RKO (cell line): ENCODE data around the gene B3GALT2.

Experiments used
- DNase-seq: peaks from one replicate; pipeline ENCODE4 v3.0.0-alpha.2; 2016; ENCODE audit warnings: low spot score

B3GALT2 gene

GRCh38 chr1:193181985-193182384 lies 4.4 kb downstream of the B3GALT2 start:
- DNase-seq = no peak

DNA sequence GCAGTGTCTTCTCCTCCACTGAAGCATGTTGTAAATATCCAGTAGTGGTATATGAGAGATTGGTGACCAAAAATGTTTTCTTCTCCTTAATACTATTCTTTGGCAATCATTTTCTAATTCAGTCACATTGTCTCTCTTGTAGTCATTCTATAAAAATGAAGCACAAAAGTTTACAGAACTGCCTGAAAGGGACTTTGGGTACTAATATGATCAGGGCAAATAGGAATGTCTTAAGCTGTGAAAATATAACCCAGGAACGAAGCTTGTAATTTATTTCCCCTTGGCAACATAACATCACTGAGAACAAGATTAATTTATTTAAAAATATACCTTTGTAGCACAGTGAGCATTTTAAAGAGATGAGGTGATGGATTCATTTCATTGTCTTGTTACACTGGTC lies 4.9 kb downstream of the B3GALT2 start:
- no peak for DNase-seq

- no peak for DNase-seq
These were observed 7.3 kb downstream of the B3GALT2 start for GRCh38 chr1:193179094-193179493.

DNA sequence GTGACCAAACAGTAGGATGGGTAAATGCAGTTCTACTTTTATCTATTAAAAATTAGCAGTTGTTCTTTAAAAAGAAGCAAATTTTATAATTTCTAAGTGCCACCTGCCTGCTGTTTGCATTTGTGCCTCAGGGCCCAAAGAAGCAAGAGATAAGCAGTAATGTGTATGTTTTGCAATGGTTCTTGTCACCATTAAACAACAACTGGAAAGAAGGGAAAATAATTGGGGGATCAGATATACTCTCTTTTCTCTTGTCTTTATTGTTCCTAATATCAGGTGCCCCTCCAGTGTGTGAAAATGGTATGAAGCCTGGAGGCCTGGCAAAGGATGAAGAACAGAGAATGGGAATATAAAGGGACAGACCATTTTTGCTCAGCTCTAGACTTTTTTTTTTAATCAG lies 9.6 kb downstream of the B3GALT2 start:
- DNase-seq = no peak

DNA sequence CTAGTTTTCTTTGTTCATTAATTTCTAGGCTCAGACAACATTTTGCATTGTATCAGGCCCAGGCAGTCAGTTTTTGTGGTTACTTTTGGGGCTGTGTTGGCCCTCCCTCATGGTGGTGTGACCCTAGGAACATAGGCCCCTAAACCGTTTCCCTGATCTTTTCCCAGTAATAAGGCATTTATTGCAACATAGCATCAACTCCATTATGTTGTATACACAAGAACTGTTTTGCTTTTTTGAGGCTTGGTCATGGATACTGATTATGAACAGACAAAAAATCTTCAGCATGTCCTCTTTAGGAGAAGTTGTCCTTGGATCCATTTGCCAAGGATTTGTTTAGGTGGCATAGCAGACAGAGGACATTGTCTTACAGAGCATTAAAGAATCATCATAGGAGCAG lies 10.3 kb downstream of the B3GALT2 start:
- no peak for DNase-seq

GRCh38 chr1:193157360-193157759 lies 29.1 kb downstream of the B3GALT2 start:
- DNase-seq = no peak

DNA sequence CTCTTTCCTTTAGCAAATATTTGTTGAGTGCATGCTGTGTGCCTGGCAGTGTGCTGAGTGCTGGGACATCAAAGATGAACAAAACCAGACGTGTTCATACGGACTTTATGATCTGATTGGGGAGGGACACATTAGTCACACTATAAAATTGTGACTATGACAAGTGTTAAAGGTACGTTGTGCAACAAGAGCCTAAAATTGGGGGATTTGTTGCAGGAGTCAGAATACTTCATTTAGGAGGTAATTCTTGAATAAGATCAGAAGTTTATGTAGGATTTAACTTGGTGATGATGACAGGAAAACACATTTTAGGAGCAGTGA lies 29.6 kb downstream of the B3GALT2 start:
- DNase-seq = no peak

DNA sequence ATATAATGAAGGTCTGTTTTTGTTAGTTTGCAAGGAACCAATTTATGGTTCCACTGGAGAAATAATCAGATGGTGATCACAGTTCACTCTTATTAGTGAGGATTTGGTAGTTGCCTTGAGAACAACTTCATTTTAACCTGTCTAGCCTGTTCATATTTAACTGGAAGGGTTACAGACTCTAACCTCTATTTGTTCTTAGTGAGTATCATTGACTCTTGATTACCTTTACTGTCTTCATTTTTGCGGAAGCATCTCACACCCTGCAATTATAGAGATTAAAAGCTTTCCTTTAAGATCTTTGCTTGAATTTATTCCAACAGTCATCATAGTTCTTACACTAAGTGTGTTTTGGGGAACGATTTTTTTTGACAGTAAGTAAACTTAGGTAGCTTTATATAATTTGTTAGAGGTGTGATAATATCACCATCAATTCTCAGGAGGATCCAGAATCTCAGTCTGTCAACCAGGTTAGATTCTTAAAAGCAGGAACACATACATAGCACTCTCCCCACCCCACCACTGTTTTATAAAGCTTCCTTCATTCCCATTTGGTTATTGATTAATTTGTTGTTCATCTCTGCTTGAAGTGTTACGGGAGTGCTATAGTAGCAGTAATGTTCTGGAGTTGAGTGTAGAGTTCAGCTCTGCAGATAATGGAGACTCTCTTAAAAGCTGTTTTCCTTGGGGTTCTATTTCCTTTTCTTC lies 30.1 kb downstream of the B3GALT2 start:
- DNase-seq = no peak

DNA sequence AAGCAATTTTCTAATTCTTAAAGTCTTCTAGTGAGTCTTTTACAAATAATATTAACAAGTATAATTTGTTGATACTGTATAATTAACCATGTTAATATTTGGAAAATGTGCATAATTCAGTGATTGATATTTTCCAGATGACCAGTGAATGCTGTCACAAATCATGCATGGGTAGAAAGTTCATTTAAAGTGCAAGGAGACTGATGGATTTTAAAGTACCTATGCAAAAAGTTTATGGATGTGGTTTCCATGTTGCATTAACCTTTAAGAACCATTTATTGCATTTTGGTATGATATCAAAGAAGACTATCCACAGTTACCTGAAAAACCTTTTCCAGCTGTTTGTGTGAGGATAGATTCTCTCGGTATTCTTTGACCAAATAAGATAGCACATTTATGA lies 41.4 kb downstream of the B3GALT2 start:
- DNase-seq = no peak

- DNase-seq = no peak
These were observed 42.0 kb downstream of the B3GALT2 start for GRCh38 chr1:193144361-193144938.

DNA sequence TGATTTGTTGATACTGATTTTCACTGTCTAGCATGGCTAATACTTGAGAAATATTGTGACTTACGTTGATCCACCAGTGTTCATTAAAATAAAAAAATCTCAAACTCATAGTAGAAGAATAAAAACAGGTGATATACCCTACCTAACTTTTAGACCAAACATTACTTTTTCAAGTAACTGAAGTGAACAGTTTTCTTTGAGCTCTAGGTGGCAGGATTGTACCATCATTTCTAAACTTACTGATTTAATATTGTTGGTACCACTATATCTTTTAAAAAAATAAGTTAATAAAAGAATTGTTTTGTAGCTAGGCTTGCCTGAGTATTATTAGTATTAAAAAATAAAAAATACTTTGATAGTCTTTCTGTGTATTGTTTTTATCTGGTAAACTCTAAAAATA lies 43.1 kb downstream of the B3GALT2 start:
- DNase-seq = no peak

GRCh38 chr1:193142409-193142808 lies 44.0 kb downstream of the B3GALT2 start:
- DNase-seq = no peak

DNA sequence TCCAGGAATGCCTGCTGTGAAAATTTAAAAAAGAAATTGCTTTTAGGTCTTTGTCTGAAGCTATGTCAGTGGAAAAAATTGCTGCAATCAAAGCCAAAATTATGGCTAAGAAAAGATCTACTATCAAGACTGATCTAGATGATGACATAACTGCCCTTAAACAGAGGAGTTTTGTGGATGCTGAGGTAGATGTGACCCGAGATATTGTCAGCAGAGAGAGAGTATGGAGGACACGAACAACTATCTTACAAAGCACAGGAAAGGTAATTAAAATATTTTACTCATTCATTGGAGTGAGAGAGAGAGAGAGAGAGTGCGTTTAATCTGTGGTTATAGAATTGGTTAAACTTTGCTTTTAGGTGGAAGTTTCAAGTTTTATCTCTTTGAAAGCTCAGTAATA lies 44.6 kb downstream of the B3GALT2 start:
- no peak for DNase-seq

DNA sequence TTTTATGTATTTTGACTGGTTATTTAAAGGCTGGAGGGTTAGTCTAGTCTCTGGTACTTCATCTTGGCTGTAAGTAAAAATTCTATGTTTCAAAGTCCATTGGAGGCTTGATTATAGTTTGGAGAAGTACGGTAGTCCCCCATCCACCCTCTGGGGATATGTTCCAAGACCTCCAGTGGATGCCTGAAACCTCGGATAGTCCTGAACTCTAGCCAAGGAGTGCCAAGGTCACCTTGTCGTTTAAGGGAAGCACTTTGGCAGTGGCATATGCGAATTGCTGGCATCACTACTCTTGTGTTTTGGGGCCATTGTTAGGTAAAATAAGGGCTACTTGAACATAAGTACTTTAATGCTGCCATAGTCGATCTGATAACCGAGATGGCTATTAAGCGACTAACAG lies 46.2 kb downstream of the B3GALT2 start:
- no peak for DNase-seq

GRCh38 chr1:193131266-193131860 lies 55.0 kb downstream of the B3GALT2 start:
- DNase-seq = no peak
